Measurements from ENCODE around the gene KLRC1.
"Not testable (repeated sequence)": the region's sequence is repeated elsewhere in the genome, so short reads cannot be mapped to it uniquely, and the experiment has no call there.

Gene KLRC1

GRCh38 chr12:10420334-10420733 is 32.8 kb downstream of the KLRC1 start, which contains the start of gene KLRC3:
Gene KLRC3, minus strand, starts transcription at chr12:10420595. Its CDS starts 45 bp downstream, at chr12:10420550.
- FAIRE-seq: not testable (repeated sequence)

- no peak for FAIRE-seq
These were observed 43.8 kb downstream of the KLRC1 start, which contains the start of gene KLRC4 for GRCh38 chr12:10409392-10409791. Gene KLRC4, minus strand, starts transcription at chr12:10409757. Its CDS starts 182 bp downstream, at chr12:10409575.

- FAIRE-seq: no peak
These were observed 44.3 kb downstream of the KLRC1 start for GRCh38 chr12:10408842-10409241.

- FAIRE-seq: no peak
These were observed 46.5 kb downstream of the KLRC1 start for GRCh38 chr12:10406725-10407124.

GRCh38 chr12:10405294-10405693 is 47.9 kb downstream of the KLRC1 start:
- FAIRE-seq: no peak

- no peak for FAIRE-seq
These were observed 48.4 kb downstream of the KLRC1 start for GRCh38 chr12:10404798-10405197.

GRCh38 chr12:10400829-10401228 is 52.3 kb downstream of the KLRC1 start:
- FAIRE-seq: no peak

- no peak for FAIRE-seq
These were observed 55.0 kb downstream of the KLRC1 start for GRCh38 chr12:10398168-10398567.

- no peak for FAIRE-seq
These were observed 55.9 kb downstream of the KLRC1 start for GRCh38 chr12:10397296-10397695.

- not testable (repeated sequence) for FAIRE-seq
These were observed 57.0 kb downstream of the KLRC1 start for GRCh38 chr12:10396176-10396575.
